Thyroid gland (tissue), 4 donors: ENCODE data around the gene SLC43A2. TPM values are rescaled to one million over a fixed set of nuclear protein-coding genes. Genes with fewer than 3 reads are reported as not detected.

Experiments used
- DNase-seq, 2 donors: peaks; one replicate each; pipeline ENCODE4 v3.0.0-alpha.2; 2019
- H3K27ac ChIP-seq, 3 donors: fragments of 200-600 bp; sonication (generic); 1 replicate in 2 of 3; 2 replicates in 1 of 3; pipeline ENCODE4 v1.5.1; 2016 to 2019; ENCODE audit warnings: mild to moderate bottlenecking in 1 of 3, moderate library complexity in 1 of 3
- H3K27me3 ChIP-seq: fragments of 200-600 bp; sonication (generic); one replicate; pipeline ENCODE4 v1.5.1; 2019
- H3K36me3 ChIP-seq, 2 donors: fragments of 200-600 bp; sonication (generic); one replicate each; pipeline ENCODE4 v1.5.1; 2016 to 2019
- H3K4me1 ChIP-seq, 2 donors: fragments of 200-600 bp; sonication (generic); one replicate each; pipeline ENCODE4 v1.5.1; 2017 to 2019
- H3K4me3 ChIP-seq, 3 donors: fragments of 200-600 bp; sonication (generic); replicated peaks in 1 of 3; 1 replicate in 2 of 3; 2 replicates in 1 of 3; pipeline ENCODE4 v1.5.1; 2016; ENCODE audit warnings: mild to moderate bottlenecking in 1 of 3
- H3K9me3 ChIP-seq: fragments of 200-600 bp; sonication (generic); one replicate; pipeline ENCODE4 v1.5.1; 2017
- POLR2A ChIP-seq, 2 donors: fragments of 450-650 bp; IDR thresholded peaks; one replicate each; pipeline ENCODE4 v1.6.1; 2017; ENCODE audit warnings: antibody characterized with exemption in 2 of 2, mild to moderate bottlenecking in 2 of 2, moderate library complexity in 1 of 2
- WGBS, 2 donors: methylation state at CpG; one replicate each; pipeline ENCODE4 v1.1.5; 2017; 5-methylcytosine and 5-hydroxymethylcytosine counted together
- intact Hi-C: fragments of 100-400 bp; cut with DNase I; formaldehyde crosslinking; loops from one replicate; pipeline ENCODE4 v1.15.1; 2023
- total RNA-seq, 4 donors: library from RNA; depleted of rRNA; stranded (reverse); fragments of >200 nt; gene quantifications; one replicate each; pipeline ENCODE4 v1.2.3, GENCODE V29; 2016
- TF ChIP-seq, protein P1 (sequence below), 6 experiments: fragments of 200-600 bp in 3 of 6; fragments of 450-650 bp in 3 of 6; sonication (generic) in 3 of 6; IDR thresholded peaks; one replicate each; pipeline ENCODE4 v1.5.1; 2016 to 2019; ENCODE audit warnings: antibody characterized with exemption in 6 of 6, mild to moderate bottlenecking in 2 of 6, inconsistent platforms in 1 of 6, moderate library complexity in 1 of 6

Gene SLC43A2
- total RNA-seq, 4 donors from 2014 or later, result 17.5 to 28.2 (median 23.9) TPM

DNA sequence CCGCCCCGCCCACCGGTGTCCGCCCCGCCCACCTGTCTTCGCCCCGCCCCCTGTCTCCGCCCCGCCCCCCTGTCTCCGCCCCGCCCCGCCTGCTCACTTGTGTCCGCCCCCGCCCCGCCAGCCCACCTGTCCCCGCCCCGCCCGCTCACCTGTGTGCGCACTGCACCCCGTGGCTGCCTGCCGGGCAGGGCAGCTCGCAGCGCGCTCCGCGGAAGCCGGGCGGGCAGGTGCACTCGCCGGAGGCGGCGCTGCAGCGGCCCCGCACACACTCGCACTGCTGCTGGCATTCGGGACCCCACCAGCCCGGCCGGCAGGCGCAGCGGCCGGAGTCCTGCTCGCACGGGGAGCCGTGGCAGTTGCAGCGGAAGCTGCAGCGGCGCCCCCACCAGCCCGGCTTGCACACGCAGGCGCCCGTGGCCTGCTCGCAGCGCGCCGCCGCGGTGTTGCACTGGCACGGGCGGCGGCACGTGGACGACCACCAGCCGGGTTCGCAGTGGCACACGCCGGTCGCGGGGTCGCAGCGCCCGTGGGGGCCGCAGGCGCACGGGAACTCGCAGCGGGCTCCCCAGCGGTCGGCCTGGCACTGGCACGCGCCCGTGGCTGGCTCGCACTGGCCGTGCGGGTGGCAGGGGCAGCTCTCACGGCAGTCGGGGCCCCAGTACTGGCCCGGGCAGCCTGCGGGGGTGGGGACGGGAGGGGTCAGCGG is 14.8 kb upstream of the SLC43A2 start:
- no peaks in the 10 kb centered on the region for H3K27me3 ChIP-seq
- peak overlapping the region; percentile 71 to 88 (median 81) for H3K27ac ChIP-seq
- no peaks in the 10 kb centered on the region for H3K9me3 ChIP-seq
- H3K4me3 ChIP-seq, result peak overlapping the region in 2 of 3 donors; percentile 23 to 47
- intact Hi-C loops, result no loop called here
- H3K36me3 ChIP-seq, result no peaks in the 10 kb centered on the region
- TF ChIP-seq, protein P1, sequence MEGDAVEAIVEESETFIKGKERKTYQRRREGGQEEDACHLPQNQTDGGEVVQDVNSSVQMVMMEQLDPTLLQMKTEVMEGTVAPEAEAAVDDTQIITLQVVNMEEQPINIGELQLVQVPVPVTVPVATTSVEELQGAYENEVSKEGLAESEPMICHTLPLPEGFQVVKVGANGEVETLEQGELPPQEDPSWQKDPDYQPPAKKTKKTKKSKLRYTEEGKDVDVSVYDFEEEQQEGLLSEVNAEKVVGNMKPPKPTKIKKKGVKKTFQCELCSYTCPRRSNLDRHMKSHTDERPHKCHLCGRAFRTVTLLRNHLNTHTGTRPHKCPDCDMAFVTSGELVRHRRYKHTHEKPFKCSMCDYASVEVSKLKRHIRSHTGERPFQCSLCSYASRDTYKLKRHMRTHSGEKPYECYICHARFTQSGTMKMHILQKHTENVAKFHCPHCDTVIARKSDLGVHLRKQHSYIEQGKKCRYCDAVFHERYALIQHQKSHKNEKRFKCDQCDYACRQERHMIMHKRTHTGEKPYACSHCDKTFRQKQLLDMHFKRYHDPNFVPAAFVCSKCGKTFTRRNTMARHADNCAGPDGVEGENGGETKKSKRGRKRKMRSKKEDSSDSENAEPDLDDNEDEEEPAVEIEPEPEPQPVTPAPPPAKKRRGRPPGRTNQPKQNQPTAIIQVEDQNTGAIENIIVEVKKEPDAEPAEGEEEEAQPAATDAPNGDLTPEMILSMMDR (IDR thresholded peaks at IDR 0.05), result peak in 3 of 6 experiments; percentile 44 to 50 (median 46)
- peak in 1 of 2 donors; percentile 70 for TF ChIP-seq POLR2A (IDR thresholded peaks at IDR 0.05)
- DNase-seq, result peak; percentile 90 to 91
- 0% methylated on average over 3 to 14 of the region's 90 CpGs for WGBS, 2 donors
- H3K4me1 ChIP-seq, result peaks cover 49 to 73% of the 10 kb centered on the region in 2 donors

DNA sequence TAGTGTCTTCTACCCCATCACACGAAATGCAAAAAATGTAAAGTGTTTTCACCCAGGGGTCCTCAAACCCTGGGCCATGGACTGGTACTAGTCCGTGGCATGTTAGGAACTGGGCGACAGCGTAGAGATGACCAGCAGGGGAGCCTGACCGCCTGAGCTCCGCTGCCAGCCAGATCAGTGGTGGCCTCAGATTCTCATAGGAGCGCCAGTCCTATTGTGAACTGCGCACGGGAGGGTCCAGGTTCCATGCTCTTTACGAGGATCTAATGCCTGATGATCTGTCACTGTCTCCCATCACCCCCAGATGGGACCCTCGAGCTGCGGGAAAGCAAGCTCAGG is 12.4 kb upstream of the SLC43A2 start:
- 86 to 88% methylated on average over 8 to 12 of the region's 12 CpGs for WGBS, 2 donors
- H3K27me3 ChIP-seq, result no peaks in the 10 kb centered on the region
- intact Hi-C loops, result no loop called here
- peaks cover 0 to 3% of the 10 kb centered on the region in 2 donors for H3K36me3 ChIP-seq
- no peak overlapping the region for H3K4me3 ChIP-seq
- TF ChIP-seq POLR2A (IDR thresholded peaks at IDR 0.05), result no peak
- TF ChIP-seq, protein P1 (IDR thresholded peaks at IDR 0.05), result no peak
- peaks cover 31 to 51% of the 10 kb centered on the region in 2 donors for H3K4me1 ChIP-seq
- H3K9me3 ChIP-seq, result no peaks in the 10 kb centered on the region
- peak overlapping the region; percentile 65 to 85 (median 68) for H3K27ac ChIP-seq
- no peak for DNase-seq

DNA sequence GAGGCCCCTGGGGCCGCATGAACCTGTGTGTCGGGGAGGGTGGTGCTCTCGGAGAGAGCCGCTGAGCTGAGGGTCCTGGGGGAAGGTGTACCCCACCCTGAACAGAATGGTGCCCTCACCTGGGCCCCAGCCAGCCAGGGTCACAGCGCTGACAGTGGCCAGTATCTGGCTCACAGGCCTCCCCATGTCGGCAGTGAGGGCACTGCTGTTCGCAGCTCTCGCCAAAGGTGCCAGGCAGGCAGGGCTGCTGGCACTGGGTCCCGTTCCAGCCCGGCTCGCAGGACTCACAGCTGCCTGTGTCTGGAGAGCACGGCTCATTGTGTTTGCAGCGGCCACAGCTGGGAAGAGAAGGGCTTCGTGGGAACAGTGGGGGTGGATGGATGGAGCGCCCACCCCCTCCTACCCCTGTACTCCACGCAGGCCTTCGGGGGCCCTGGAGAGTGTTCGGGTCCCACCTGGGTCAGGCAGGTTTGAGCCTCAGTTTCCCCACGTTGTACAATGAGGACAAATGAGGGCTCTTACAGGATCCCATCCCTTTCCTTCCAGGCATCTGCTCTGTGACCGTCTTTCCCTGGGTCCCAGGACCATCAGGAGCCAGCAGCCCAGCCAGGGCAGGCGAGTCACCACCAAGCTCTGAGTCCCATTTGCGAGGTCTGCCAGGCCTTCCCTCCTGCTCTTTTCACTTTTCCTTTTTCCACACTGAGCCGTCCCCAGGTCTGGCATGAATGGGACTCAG is 11.9 kb upstream of the SLC43A2 start:
- H3K4me3 ChIP-seq, result no peak overlapping the region
- DNase-seq, result peak; percentile 86 to 89
- 45 to 48% methylated on average over 13 to 14 of the region's 23 CpGs for WGBS, 2 donors
- H3K9me3 ChIP-seq, result no peaks in the 10 kb centered on the region
- peaks cover 31 to 46% of the 10 kb centered on the region in 2 donors for H3K4me1 ChIP-seq
- peak overlapping the region; percentile 65 to 85 (median 68) for H3K27ac ChIP-seq
- peaks cover 0 to 5% of the 10 kb centered on the region in 2 donors for H3K36me3 ChIP-seq
- intact Hi-C loops, result no loop called here
- H3K27me3 ChIP-seq, result no peaks in the 10 kb centered on the region
- no peak for TF ChIP-seq POLR2A (IDR thresholded peaks at IDR 0.05)
- TF ChIP-seq, protein P1 (IDR thresholded peaks at IDR 0.05), result no peak

DNA sequence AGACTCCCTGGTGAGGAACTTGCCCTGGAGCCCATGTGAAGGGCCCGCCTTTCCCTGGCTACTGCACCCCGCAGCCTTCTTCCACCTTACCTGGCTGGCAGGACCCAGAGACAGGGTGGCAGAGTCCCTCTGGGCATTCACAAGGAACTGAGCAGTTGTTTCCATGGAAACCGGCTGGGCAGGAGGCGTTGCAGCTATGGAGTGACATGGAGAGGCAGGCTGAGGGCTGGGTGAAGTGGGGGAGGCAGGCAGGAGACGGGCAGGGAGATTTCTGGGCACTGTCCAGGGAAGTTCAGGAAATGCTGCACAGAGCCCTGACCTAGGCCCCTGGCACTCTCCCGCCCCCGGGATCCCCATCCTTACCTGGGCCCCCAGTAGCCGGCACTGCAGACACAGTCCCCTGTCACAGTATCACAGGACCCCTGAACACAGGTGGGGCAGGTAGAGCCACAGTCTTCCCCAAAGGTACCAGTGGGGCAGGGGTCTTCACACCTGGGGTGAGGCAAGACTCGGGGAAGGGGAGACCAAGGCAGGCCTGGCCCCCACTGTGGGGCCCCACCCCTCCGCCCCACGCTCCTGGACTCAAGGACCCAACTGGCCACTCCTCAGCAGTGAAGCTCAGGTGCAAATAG is 11.0 kb upstream of the SLC43A2 start:
- Histone ChIP-seq H3K27ac (peak overlapping the region; percentile 65 to 85 (median 68)), H3K4me3 (no peak overlapping the region), H3K4me1 (peaks cover 30 to 39% of the 10 kb centered on the region in 2 donors), H3K36me3 (peaks cover 8 to 12% of the 10 kb centered on the region in 2 donors), H3K27me3 (no peaks in the 10 kb centered on the region), H3K9me3 (no peaks in the 10 kb centered on the region)
- peak in 1 of 2 donors; percentile 55 for TF ChIP-seq POLR2A (IDR thresholded peaks at IDR 0.05)
- TF ChIP-seq, protein P1 (IDR thresholded peaks at IDR 0.05), result no peak
- intact Hi-C loops, result no loop called here
- peak; percentile 97 to 98 for DNase-seq
- 24 to 32% methylated on average over 9 of the region's 11 CpGs for WGBS, 2 donors
